ENCODE data around the gene AFF3.

The AFF3 gene

DNA sequence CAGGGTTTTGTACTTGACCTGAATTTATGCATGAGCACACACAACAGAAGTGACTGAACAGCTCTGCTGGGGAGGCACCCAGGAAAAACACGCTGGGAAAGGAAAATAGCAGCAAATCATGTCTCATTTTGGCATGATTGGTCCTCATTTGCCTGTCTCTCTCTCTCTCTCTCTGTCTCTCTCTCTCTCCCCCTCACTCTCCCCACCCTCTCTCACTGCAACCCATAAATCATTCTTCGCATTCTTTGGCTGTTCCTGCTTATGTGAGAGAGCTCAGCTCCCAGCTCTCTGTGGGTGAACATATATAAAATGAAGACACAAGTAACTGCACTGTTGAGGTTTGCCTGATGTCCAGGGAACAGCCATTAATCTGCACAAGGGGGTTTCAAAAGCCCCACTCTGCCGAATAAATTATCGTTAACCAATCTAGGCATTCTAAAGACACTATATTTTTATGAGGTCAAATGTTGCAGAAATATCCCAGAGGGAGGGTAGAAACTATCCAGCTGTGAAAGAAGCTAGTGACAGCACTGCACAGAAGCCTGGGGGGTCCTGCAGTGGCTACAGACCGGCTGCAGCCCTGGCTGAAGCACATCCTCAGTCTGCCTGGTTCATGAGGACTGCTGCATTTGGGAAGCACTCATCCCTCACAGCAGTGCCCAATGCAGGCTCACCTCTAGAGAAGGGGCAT, 260.3 kb downstream of the AFF3 start:
- DNase-seq (ENCODE audit: low read depth in 2 of 2) = no peak

DNA sequence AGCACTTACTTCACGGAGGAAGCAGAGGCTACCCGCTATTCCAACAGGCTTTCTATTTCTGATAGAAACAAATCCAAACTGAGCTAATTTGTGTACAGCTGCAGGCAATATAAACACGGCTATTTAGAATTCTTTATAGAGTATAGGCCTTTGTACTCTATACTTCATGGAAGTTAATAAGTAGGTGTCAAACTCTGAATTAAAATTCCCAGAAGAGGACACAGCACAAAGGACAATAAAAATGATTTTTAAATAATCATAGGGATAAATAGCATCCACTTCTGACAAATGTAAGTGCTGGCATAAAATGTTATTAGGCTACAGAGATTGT, 261.5 kb downstream of the AFF3 start:
- DNase-seq (ENCODE audit: low read depth in 2 of 2) = no peak

GRCh38 chr2:99880148-99880963, 262.0 kb downstream of the AFF3 start:
- DNase-seq (ENCODE audit: low read depth in 2 of 2) = no peak

DNA sequence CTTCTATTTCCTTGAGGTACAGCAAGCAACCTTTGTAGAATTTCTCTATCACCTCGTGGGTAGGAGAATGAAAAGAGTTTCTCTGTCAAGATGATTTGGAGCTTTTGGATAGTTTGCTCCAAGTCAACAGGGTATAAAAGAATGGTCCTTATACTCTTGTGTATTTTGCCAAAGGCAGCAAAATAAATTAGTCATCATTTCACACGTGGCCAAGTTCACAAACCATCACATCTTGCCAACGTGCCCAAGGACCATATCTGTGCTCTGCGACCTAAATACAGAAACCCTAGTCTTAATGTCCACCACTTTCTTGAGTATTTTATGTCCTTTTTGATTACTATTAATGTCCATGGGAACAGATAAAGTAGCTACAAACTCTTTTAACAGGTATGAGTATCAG, 262.9 kb downstream of the AFF3 start:
- DNase-seq (ENCODE audit: low read depth in 2 of 2) = no peak

GRCh38 chr2:99878581-99879350, 263.6 kb downstream of the AFF3 start:
- DNase-seq (ENCODE audit: low read depth in 2 of 2) = no peak

DNA sequence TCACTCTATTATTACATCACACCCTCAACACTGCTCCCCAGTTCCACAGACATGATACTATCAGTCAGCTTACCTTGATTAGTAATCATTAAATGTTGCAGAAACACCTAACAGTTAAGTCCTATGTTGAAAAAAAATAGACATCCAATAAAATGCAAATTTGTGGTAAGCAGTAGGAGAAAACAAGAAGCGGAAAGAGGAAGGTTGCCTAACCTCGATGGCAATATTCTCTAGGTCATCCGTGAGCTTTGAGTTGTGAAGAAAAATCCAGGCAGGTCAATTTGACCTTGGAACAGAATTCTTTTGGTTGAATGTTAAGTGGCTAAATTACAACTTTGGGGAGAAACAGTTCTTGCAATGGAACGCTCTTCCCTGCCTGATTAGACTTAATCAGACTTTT, 264.4 kb downstream of the AFF3 start:
- DNase-seq (ENCODE audit: low read depth in 2 of 2) = no peak

DNA sequence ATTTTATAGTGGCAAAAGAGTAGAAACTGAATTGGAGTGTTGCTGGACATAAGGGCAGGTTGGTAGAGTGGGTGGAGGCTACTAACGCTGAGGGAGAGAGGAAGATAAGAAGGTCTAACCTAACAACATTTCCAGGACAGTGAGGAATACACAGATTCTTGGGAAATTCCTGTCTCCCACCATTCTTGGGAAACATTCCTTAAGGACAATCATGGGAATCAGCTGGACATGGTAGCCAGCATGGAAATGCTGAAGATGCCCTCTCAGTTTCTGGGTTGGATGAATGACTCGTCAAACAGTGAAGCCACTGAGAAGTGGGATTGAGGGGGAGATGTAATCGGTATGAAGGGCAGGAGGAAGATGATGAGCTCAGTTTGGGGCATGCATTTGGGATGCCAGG, 265.4 kb downstream of the AFF3 start:
- DNase-seq (ENCODE audit: low read depth in 2 of 2) = no peak

GRCh38 chr2:99875627-99876201, 266.7 kb downstream of the AFF3 start:
- no peak for DNase-seq (ENCODE audit: low read depth in 2 of 2)

- DNase-seq (ENCODE audit: low read depth in 2 of 2) = no peak
These were observed 274.1 kb downstream of the AFF3 start for GRCh38 chr2:99868260-99868659.

DNA sequence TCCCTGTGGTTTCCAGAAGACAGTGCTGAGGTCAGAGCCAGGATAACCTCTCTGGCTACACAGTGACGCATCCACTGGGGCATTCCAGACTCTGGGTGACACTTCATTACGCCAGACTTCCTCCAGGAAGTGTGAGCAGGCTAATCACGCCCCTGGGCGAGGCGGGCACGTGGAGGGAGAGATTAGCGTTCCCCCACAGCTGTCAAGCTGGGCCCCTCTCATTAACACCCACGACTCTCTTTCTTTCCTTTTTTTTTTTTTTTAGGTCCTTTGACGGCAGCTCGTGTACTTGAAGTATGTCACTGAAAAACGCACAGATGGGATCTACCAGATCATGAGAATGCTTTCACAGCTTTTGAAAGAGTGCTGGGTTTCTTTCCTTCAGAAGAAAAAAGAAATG, 274.6 kb downstream of the AFF3 start:
- DNase-seq (ENCODE audit: low read depth in 2 of 2) = no peak

- DNase-seq (ENCODE audit: low read depth in 2 of 2) = no peak
These were observed 276.3 kb downstream of the AFF3 start for GRCh38 chr2:99865818-99866676.

DNA sequence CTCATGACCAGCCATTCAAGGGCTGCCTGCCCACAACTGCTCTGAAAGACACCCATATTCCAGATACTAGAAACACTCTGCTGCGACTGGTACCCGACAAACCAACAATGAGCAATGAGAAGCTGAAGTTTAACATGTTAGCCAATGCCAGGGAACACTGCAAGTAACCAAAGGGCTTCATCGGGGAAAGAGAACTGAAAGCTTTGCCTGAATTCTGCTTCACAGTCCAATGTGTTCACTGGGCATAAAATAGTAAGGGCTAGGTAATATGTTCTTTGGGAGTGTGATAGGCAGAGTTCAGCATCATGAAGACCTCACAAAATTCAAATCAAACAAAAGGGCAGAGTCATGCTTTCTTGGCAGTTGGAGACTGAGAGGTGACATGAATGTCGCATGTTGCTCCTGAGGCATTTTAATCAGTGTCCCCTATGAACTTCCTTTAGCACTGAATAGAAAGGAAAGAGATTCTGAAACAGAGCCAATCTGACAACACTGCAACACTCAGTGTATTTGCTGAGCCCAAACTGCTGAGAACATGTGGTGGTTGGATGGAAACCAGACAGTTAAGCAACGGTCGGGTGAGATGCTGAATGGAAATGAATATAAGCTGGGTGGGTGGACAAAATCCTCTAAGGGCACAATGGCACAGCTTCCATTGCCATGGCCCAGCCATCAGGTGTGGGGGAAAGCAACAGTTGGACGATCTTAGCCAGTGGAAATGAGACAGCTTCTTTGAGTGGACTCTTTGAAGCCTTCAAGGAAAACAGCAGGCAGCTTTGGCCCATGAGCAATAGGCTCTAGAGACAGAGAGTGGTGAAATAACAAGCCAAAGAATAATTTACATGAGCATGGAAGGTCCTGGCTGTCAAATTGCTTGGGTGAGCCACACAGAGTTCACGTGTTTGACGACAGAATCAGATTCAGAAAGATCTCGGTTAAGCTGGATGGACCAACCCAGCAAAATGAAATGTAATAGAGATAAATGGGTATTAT, 277.5 kb downstream of the AFF3 start:
- DNase-seq (ENCODE audit: low read depth in 2 of 2) = no peak

DNA sequence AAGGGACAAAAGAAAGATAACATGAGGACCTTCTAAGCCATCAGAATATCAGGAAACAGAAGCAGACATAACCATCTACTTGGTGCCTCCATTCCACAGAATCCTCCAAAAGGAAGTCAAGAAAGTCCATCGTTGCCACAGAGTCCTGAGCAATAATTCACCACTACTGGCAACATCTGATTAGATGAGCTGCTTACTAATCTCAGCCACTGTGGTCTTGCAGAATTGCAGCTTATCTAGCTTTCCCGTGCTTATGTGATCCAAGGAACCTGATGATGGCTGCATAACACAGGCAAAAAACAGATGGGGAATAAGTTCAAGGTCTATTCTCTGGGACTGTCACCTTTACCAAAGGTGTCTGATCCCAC, 278.5 kb downstream of the AFF3 start:
- DNase-seq (ENCODE audit: low read depth in 2 of 2) = no peak

DNA sequence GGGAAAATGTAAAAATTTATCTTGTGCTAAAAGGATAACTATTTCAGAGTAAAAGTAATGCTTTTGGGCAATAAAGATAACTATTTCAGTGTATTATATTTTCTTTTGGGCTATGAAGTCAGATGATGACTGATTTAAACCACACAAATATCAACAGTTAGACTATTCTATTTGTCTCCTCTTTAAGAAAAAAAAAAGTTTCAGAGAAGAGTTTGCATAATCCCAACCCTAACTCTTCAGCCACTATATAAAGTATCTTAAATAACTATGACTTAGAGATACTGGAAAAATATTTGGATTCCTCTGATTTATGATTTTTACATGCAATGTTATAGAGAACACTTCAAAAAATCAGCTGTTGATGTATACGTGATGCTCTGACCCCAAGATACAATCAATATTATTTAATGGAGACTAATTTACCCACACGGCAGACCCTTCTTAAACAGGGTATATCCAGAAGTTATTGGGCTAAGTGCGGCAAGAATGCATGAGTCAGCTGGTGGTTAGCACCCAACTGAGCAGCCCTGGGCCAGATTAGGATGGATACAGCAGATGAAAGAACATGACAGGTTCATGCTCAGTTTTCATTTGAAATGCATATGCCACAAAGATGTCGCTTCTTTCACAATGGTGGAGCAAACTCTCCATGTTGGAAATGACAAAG, 279.0 kb downstream of the AFF3 start:
- DNase-seq (ENCODE audit: low read depth in 2 of 2) = no peak

DNA sequence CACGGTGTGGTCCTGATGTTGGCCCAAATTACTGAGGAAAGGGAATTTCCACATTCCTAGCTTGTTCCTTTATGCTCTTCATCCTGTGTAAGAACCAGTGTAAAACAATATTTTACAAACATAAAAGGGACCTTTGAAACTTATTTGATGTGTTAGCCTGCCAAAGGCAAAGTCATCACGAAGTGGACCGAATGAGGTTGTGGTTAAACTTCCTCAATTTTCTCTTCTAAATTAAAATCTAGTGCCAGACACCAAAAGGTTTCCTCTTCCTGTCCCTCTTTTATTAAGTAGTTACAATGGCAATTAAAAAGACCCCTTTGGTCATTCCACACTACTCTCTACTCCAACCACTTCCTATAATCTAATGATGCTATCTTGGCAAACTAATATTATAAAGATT, 279.8 kb downstream of the AFF3 start:
- no peak for DNase-seq (ENCODE audit: low read depth in 2 of 2)

GRCh38 chr2:99861376-99861760, 281.0 kb downstream of the AFF3 start:
- no peak for DNase-seq (ENCODE audit: low read depth in 2 of 2)

- DNase-seq (ENCODE audit: low read depth in 2 of 2) = no peak
These were observed 281.5 kb downstream of the AFF3 start for GRCh38 chr2:99860720-99861375.

DNA sequence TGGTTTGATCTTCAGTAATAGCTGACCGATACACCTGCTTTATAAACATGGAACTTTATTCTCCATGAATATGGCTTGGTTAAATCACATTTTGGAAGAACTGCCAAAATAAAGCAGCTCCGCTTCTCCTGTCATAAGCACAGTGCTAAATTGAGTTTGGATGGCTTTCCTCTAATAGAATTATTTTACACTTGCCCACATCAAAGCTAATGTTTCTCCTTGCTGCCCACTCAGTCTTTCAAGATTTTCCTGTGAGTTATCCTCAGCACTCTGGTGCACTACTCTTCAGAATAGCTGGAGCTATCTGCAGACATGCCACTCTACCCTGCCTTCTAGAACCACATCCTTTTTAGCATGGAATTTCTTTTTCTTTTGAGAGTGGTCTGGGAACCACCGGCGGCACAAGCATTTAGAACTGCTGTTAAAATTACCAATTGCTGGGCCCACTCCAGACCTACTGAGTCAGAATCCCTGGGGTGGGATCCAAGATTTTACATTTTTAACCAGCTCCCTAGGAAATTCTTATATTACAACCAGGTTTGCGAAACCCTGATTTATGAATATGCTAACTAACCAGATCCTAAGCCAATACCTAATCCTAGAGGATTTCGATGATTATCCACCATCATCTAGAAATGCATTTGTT, 283.3 kb downstream of the AFF3 start:
- no peak for DNase-seq (ENCODE audit: low read depth in 2 of 2)

Measured in stimulated activated CD4-positive, alpha-beta T cell treated with anti-CD3 and anti-CD28 coated beads, Interleukin-1b, Interleukin-23, amount 100 ng/mL, for 4 hours (primary cell).